NCI-H1048 (cell line): Measurements from ENCODE around the gene STARD5.

Source experiments
- DNase-seq: peaks from one replicate; lab custom pipeline; 2025; lab: John Stamatoyannopoulos, UW

The STARD5 gene

GRCh38 chr15:81311752-81312464, 12.0 kb downstream of the STARD5 start:
- DNase-seq, result no peak

GRCh38 chr15:81310480-81310879, 13.5 kb downstream of the STARD5 start:
- DNase-seq, result no peak

- DNase-seq, result no peak
Observed at GRCh38 chr15:81309647-81310450, 14.1 kb downstream of the STARD5 start.

- no peak for DNase-seq
Observed at GRCh38 chr15:81308260-81308659, 15.7 kb downstream of the STARD5 start.

GRCh38 chr15:81304226-81304625, 19.7 kb downstream of the STARD5 start:
- DNase-seq, result no peak

GRCh38 chr15:81303244-81304225, 20.4 kb downstream of the STARD5 start:
- DNase-seq, result no peak

GRCh38 chr15:81302701-81303109, 21.2 kb downstream of the STARD5 start:
- DNase-seq, result no peak

GRCh38 chr15:81301815-81302399, 22.0 kb downstream of the STARD5 start:
- no peak for DNase-seq

- no peak for DNase-seq
Observed at GRCh38 chr15:81301385-81301784, 22.6 kb downstream of the STARD5 start.

GRCh38 chr15:81299630-81300273, 24.2 kb downstream of the STARD5 start:
- DNase-seq, result no peak

GRCh38 chr15:81299156-81299555, 24.8 kb downstream of the STARD5 start:
- DNase-seq, result no peak

GRCh38 chr15:81298611-81299010, 25.3 kb downstream of the STARD5 start:
- DNase-seq, result no peak

- DNase-seq, result no peak
Observed at GRCh38 chr15:81297603-81298575, 26.1 kb downstream of the STARD5 start.

GRCh38 chr15:81297147-81297572, 26.8 kb downstream of the STARD5 start:
- DNase-seq, result no peak

- no peak for DNase-seq
Observed at GRCh38 chr15:81296673-81297072, 27.3 kb downstream of the STARD5 start.

- no peak for DNase-seq
Observed at GRCh38 chr15:81296186-81296585, 27.8 kb downstream of the STARD5 start.

- DNase-seq, result no peak
Observed at GRCh38 chr15:81295486-81296121, 28.3 kb downstream of the STARD5 start.

GRCh38 chr15:81294516-81294880, 29.4 kb downstream of the STARD5 start:
- no peak for DNase-seq

- DNase-seq, result no peak
Observed at GRCh38 chr15:81293728-81294515, 30.0 kb downstream of the STARD5 start.
